PC-9 (cell line): Measurements from ENCODE around the gene HDAC8.

Experiments
- EZH2 ChIP-seq: fragments of 200-600 bp; sonication (generic); IDR thresholded peaks from 2 replicates; pipeline ENCODE4 v1.8.0; 2017; ENCODE audit warnings: antibody characterized with exemption, low read depth
- TF ChIP-seq, protein P1 (sequence below): fragments of 200-600 bp; sonication (generic); conservative IDR thresholded peaks from 2 replicates; pipeline ENCODE4 v1.6.1; 2017; ENCODE audit warnings: mixed run types, antibody characterized with exemption, mild to moderate bottlenecking, moderate library complexity

DNA sequence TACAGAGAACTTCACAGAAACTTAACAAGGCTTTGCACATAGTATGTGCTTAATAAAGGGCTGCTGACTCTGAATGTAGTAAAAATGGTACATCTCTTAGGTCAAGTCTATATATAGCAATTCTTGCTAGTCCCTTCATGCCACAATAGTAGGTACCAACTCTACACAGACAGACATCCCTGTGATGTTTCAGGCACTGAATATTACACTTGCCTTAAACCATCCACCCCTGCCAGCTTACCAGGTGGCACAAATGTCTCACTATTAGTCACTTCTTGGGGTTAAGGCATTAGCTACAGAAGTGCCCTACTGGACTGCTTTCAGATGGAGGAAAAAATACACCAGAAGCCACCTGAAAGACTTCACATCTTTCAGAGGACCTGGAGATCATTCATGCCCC lies 180.6 kb downstream of the HDAC8 start:
- TF ChIP-seq, protein P1, sequence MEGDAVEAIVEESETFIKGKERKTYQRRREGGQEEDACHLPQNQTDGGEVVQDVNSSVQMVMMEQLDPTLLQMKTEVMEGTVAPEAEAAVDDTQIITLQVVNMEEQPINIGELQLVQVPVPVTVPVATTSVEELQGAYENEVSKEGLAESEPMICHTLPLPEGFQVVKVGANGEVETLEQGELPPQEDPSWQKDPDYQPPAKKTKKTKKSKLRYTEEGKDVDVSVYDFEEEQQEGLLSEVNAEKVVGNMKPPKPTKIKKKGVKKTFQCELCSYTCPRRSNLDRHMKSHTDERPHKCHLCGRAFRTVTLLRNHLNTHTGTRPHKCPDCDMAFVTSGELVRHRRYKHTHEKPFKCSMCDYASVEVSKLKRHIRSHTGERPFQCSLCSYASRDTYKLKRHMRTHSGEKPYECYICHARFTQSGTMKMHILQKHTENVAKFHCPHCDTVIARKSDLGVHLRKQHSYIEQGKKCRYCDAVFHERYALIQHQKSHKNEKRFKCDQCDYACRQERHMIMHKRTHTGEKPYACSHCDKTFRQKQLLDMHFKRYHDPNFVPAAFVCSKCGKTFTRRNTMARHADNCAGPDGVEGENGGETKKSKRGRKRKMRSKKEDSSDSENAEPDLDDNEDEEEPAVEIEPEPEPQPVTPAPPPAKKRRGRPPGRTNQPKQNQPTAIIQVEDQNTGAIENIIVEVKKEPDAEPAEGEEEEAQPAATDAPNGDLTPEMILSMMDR, result no peak
- TF ChIP-seq EZH2, result no peak
